ENCODE results near the gene SUN3. TPM values are rescaled to one million over a fixed set of nuclear protein-coding genes. Genes with fewer than 3 reads are reported as not detected.

SUN3 gene
- polyA plus RNA-seq, 1 of the 3 experiments (the other 2 are of a cell fraction): 0.12 TPM

DNA sequence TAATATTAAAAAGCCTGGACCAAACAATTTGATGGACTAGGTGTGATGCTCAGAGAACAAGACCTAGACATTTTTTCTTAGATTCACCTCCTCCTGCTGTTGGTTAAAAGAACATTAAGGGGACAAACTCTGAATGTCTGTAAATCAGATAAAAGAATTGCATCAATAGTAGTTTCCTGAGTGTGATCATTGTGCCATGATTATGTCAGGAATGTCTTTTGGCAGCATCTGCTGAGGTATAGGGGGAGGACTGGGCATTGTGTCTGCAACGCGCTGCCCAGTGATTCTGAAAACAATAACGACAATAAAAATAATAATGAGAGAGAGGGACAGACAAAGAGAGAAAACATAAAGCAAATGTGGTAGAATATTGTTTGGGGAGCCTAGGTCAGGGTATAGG lies 13.3 kb upstream of the SUN3 start:
- Histone ChIP-seq H3K36me3 (replicated peaks in 1 of 2; ENCODE audit: control insufficient read depth in 1 of 2, insufficient read depth in 2 of 2, low read length in 1 of 2) (no peaks in the 10 kb centered on the region), H3K27me3 (ENCODE audit: insufficient read depth) (no peaks in the 10 kb centered on the region), H3K4me1 (ENCODE audit: control insufficient read depth in 1 of 2, insufficient read depth in 2 of 2, low read depth in 1 of 2, low read length in 1 of 2) (peaks cover 2 to 25% of the 10 kb centered on the region in 2 experiments; a peak in 3 of 4 replicates), H3F3A (replicated peaks; ENCODE audit: insufficient read depth) (peaks cover 20% of the 10 kb centered on the region), H2AFZ (ENCODE audit: low read depth) (peak overlapping the region; percentile 41; the same call in 1 of the 2 replicates), H3K79me2 (ENCODE audit: insufficient read depth) (no peaks in the 10 kb centered on the region), H4K20me1 (ENCODE audit: insufficient read depth) (no peaks in the 10 kb centered on the region), H3K9ac (peak overlapping the region; percentile 54), H3K9me2 (no peaks in the 10 kb centered on the region), H3K4me3 (ENCODE audit: low read depth in 2 of 2, low read length in 1 of 2) (peak overlapping the region in 1 of 2 experiments; percentile 6; a peak in 1 of 4 replicates), H3K27ac (ENCODE audit: low read depth in 2 of 2, low read length in 1 of 2) (peak overlapping the region; percentile 43 to 87; a peak in 3 of 4 replicates), H3K4me2 (peak overlapping the region; percentile 46), H3K9me3 (no peaks in the 10 kb centered on the region)
- ChIA-PET POLR2A (interaction anchor here (1.3 kb wide), 1 partner anchor 67 kb away, joined by 3 read pairs; no protein-coding TSS in a partner anchor), CTCF (interaction anchor here (1.0 kb wide), 1 partner anchor 68 kb away, joined by 3 read pairs; no protein-coding TSS in a partner anchor)
- 9% methylated on average over 3 of the region's 3 CpGs for WGBS (ENCODE audit: low lambda C conversion rate)
- no peak for DNase-seq
- TF ChIP-seq RFX5 (IDR thresholded peaks at IDR 0.05; ENCODE audit: low read length): no peak
- no peak for TF ChIP-seq EZH2phosphoT487 (IDR thresholded peaks at IDR 0.05; ENCODE audit: borderline replicate concordance, low read depth)
- no peak for TF ChIP-seq NRF1 (IDR thresholded peaks at IDR 0.05; ENCODE audit: low read depth, low read length)
- peak in 1 of 2 experiments; percentile 35; a peak in 1 of 4 replicates for TF ChIP-seq EP300 (IDR thresholded peaks at IDR 0.05; ENCODE audit: borderline replicate concordance in 1 of 2, low read depth in 1 of 2, low read length in 1 of 2)
- TF ChIP-seq SMC3 (IDR thresholded peaks at IDR 0.05; ENCODE audit: low read depth, low read length): no peak
- peak; percentile 74; the same call in 1 of the 2 replicates for TF ChIP-seq TEAD4 (IDR thresholded peaks at IDR 0.05; ENCODE audit: borderline replicate concordance, insufficient read depth)
- no peak for TF ChIP-seq FOXJ3 (CRISPR knock-in tag; IDR thresholded peaks at IDR 0.05)
- TF ChIP-seq, protein P1, sequence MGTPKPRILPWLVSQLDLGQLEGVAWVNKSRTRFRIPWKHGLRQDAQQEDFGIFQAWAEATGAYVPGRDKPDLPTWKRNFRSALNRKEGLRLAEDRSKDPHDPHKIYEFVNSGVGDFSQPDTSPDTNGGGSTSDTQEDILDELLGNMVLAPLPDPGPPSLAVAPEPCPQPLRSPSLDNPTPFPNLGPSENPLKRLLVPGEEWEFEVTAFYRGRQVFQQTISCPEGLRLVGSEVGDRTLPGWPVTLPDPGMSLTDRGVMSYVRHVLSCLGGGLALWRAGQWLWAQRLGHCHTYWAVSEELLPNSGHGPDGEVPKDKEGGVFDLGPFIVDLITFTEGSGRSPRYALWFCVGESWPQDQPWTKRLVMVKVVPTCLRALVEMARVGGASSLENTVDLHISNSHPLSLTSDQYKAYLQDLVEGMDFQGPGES (IDR thresholded peaks at IDR 0.05; ENCODE audit: low read depth, low read length): no peak
- TF ChIP-seq, protein P2, sequence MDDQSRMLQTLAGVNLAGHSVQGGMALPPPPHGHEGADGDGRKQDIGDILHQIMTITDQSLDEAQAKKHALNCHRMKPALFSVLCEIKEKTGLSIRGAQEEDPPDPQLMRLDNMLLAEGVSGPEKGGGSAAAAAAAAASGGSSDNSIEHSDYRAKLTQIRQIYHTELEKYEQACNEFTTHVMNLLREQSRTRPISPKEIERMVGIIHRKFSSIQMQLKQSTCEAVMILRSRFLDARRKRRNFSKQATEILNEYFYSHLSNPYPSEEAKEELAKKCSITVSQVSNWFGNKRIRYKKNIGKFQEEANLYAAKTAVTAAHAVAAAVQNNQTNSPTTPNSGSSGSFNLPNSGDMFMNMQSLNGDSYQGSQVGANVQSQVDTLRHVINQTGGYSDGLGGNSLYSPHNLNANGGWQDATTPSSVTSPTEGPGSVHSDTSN (IDR thresholded peaks at IDR 0.05): peak; percentile 60; the same call in 1 of the 2 replicates
- no peak for TF ChIP-seq MEF2A (IDR thresholded peaks at IDR 0.05; ENCODE audit: borderline replicate concordance, low read depth)
- TF ChIP-seq JUND (IDR thresholded peaks at IDR 0.05): peak; percentile 57; the same call in 1 of the 2 replicates
- no peak for TF ChIP-seq SIN3A (IDR thresholded peaks at IDR 0.05; ENCODE audit: borderline replicate concordance, low read depth, low read length)
- TF ChIP-seq, protein P3, sequence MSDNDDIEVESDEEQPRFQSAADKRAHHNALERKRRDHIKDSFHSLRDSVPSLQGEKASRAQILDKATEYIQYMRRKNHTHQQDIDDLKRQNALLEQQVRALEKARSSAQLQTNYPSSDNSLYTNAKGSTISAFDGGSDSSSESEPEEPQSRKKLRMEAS (IDR thresholded peaks at IDR 0.05; ENCODE audit: low read depth): peak; percentile 36
- peak; percentile 81 for TF ChIP-seq TCF12 (IDR thresholded peaks at IDR 0.05)
- TF ChIP-seq RXRA (IDR thresholded peaks at IDR 0.05; ENCODE audit: borderline replicate concordance, low read depth): no peak
- peak; percentile 25; the same call in 1 of the 2 replicates for TF ChIP-seq POLR2AphosphoS5 (IDR thresholded peaks at IDR 0.05; ENCODE audit: low read depth, low read length)
- peak; percentile 92 for TF ChIP-seq NFIC (IDR thresholded peaks at IDR 0.05; ENCODE audit: borderline replicate concordance)
- TF ChIP-seq, protein P4, sequence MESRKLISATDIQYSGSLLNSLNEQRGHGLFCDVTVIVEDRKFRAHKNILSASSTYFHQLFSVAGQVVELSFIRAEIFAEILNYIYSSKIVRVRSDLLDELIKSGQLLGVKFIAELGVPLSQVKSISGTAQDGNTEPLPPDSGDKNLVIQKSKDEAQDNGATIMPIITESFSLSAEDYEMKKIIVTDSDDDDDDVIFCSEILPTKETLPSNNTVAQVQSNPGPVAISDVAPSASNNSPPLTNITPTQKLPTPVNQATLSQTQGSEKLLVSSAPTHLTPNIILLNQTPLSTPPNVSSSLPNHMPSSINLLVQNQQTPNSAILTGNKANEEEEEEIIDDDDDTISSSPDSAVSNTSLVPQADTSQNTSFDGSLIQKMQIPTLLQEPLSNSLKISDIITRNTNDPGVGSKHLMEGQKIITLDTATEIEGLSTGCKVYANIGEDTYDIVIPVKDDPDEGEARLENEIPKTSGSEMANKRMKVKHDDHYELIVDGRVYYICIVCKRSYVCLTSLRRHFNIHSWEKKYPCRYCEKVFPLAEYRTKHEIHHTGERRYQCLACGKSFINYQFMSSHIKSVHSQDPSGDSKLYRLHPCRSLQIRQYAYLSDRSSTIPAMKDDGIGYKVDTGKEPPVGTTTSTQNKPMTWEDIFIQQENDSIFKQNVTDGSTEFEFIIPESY (IDR thresholded peaks at IDR 0.05; ENCODE audit: borderline replicate concordance, low read depth): no peak; the same call in 1 of the 2 replicates
- TF ChIP-seq MXI1 (IDR thresholded peaks at IDR 0.05; ENCODE audit: low read depth, low read length): no peak
- no peak for TF ChIP-seq FOXM1 (IDR thresholded peaks at IDR 0.05; ENCODE audit: low read depth)
- TF ChIP-seq, protein P5, sequence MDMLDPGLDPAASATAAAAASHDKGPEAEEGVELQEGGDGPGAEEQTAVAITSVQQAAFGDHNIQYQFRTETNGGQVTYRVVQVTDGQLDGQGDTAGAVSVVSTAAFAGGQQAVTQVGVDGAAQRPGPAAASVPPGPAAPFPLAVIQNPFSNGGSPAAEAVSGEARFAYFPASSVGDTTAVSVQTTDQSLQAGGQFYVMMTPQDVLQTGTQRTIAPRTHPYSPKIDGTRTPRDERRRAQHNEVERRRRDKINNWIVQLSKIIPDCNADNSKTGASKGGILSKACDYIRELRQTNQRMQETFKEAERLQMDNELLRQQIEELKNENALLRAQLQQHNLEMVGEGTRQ (IDR thresholded peaks at IDR 0.05; ENCODE audit: borderline replicate concordance, low read depth, low read length): no peak
- TF ChIP-seq CHD2 (IDR thresholded peaks at IDR 0.05; ENCODE audit: low read length, partially characterized antibody): no peak
- TF ChIP-seq, protein P6, sequence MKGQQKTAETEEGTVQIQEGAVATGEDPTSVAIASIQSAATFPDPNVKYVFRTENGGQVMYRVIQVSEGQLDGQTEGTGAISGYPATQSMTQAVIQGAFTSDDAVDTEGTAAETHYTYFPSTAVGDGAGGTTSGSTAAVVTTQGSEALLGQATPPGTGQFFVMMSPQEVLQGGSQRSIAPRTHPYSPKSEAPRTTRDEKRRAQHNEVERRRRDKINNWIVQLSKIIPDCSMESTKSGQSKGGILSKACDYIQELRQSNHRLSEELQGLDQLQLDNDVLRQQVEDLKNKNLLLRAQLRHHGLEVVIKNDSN (IDR thresholded peaks at IDR 0.05; ENCODE audit: borderline replicate concordance, low read depth): no peak
- peak; percentile 40; the same call in 1 of the 2 replicates for TF ChIP-seq FOSL2 (IDR thresholded peaks at IDR 0.05; ENCODE audit: borderline replicate concordance, low read depth)
